ENCODE results near the gene MYRIP.
A peak's percentile ranks its signal among the peaks of the same experiment; 100 is the strongest.
"Not testable (repeated sequence)": the region's sequence is repeated elsewhere in the genome, so short reads cannot be mapped to it uniquely, and the experiment has no call there.

MYRIP gene

DNA sequence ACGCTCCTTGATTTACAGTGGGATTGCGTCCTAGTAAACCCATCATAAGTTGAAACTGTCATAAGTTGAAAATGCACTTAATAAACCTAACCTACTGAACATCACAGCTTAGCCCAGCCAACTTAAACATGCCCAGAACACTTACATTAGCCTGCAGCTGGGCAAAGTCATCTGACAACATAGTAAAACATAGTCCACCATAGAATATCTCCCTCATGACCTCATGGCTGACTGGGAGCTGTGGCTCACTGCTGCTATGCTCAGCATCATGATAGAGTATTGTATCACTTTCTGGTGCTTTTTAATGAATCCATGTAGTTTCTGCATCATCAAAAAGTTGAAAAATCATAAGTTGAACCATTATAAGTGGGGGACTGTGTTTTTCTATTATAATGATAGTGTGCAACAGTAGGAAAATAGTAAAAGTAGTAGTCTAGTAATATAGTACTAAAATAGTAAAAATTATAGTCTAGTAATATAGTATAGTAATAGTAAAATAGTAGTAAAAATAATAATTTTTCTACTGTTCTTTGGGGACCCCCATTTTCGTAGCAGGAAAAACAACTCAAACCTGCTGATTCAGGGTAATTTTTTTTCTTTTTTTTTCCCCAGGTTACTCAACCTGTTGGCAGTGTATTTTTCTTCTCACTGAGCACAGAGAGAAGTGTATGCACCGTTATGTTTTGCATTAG, 233.5 kb downstream of the MYRIP start:
- DNase-seq (ENCODE audit: low read depth): peak; percentile 33

DNA sequence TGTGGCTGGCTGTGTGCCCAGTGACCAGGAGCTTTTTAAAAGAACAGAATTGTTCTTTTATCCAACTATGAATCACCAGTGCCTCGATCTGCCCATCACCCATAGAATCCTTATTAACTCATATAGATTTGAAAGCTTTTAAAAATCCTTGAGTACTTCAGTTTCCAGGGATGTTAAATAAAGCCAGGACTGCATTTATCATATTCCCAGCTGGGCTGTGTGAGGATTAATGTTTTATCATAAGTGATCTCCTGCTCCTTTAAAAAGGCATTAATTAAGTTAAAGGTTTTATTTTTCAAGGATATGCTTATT, 234.0 kb downstream of the MYRIP start:
- peak; percentile 70 for DNase-seq (ENCODE audit: low read depth)

DNA sequence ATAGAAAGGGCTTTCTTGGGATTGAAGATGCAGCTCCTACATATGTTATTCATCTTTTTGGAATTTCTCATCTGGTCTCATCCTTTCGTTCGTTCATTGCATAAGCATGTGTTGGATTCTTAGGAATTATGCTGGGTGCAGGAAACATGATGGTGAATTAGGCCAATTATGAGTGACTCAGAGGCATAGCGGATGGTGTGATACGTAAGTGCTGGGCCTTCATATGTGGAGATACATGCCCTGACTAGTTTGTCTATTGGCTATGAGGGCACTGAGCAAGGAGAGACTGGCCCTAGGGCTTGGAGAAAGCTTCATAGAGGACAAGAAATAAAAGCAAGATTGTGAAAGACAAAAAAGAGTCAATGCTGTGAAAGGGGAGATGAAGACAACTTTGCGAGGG, 235.1 kb downstream of the MYRIP start:
- peak; percentile 89 for DNase-seq (ENCODE audit: low read depth)

- DNase-seq (ENCODE audit: low read depth): no peak
Measured at GRCh38 chr3:40045051-40045450, 235.6 kb downstream of the MYRIP start.

DNA sequence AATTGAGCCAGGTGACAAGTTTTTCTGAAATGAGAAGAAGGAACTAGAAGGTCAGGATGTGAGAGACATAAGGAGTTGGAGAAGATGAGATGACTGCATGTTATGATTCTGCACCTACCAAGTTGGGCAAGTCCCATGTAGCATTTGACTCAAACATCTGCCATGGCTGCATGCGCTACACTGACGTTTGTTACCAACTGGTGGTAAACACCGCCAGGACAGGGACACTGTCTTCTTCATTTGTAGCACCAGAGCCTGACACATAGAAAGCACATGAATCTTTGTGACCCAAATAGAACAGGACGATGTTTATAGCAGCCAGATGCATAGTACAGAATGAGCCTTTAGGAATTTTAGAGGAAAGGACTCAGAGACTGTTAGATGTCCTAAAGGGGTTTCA, 236.7 kb downstream of the MYRIP start:
- DNase-seq (ENCODE audit: low read depth): no peak

DNA sequence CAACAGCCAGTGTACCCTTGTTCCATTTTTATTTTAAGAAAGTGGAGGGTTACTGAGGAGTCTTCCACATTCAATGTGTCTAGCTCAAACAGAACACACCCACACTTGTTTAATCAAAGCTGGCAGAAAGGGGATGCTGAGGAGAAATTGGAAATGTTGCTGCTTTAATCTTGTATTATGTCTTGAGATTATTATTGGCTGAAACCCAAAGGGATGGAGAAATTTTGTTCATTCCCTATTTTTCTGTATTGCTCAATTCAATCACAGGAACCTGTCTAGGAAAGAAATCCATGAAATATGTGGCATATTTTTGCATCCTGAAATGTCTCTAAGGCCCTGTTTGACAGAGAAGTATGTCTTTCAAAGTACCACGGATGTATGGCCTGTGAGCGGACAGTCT, 238.0 kb downstream of the MYRIP start:
- DNase-seq (ENCODE audit: low read depth): no peak

- no peak for DNase-seq (ENCODE audit: low read depth)
Measured at GRCh38 chr3:40053663-40054062, 244.3 kb downstream of the MYRIP start.

DNA sequence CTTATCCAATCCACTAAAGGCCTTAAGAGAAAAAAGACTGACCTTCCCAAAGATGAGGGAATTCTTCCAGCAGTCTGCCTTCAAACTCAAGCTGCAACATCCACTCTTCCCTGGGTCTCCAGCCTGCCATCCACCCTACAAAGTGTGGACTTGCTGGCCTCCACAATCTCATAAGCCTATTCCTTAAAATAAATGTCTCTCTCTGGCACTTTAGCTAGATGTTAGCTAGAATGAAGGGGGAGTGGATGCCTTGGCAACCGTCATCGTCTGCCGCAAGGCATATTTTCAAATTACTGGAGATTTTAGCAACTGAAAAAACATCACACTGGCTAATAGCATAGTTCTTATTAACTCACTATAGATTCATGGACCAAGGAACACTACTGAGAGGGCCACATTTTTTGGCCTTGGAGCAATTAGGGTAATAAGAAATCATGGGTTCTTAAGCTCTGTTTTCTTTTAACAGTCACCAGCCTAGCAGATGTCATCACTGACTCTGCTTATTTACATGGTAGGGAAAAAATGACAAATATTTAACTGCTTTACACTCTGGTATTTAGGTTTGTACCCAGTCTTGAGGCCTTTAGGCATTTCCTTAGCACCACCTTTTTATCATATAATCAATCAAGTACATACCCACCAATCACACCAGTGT, 245.3 kb downstream of the MYRIP start:
- DNase-seq (ENCODE audit: low read depth): peak; percentile 32

- DNase-seq (ENCODE audit: low read depth): peak; percentile 29
Measured at GRCh38 chr3:40055361-40055760, 246.0 kb downstream of the MYRIP start.

GRCh38 chr3:40055956-40056355, 246.5 kb downstream of the MYRIP start:
- no peak for DNase-seq (ENCODE audit: low read depth)

DNA sequence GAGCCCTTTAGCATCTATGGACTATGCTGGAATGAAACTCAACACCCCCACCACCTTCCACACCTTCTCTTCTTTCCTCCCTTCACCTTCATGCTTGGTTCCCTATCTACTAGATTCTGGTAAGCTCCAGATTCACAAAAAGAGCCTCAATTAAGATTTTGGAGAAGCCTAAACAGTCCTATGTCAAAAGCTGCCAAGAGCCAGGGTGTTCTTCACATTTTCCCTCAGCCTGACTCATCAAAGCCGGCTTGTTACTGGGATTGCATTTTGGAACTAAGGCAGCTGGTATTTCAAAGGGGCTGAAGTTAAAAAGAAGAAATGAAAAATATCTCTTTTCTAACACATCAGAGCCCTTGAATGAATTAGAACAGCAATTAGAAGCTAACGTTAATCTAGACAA, 247.7 kb downstream of the MYRIP start:
- no peak for DNase-seq (ENCODE audit: low read depth)

GRCh38 chr3:40057786-40058185, 248.4 kb downstream of the MYRIP start:
- peak; percentile 17 for DNase-seq (ENCODE audit: low read depth)

DNA sequence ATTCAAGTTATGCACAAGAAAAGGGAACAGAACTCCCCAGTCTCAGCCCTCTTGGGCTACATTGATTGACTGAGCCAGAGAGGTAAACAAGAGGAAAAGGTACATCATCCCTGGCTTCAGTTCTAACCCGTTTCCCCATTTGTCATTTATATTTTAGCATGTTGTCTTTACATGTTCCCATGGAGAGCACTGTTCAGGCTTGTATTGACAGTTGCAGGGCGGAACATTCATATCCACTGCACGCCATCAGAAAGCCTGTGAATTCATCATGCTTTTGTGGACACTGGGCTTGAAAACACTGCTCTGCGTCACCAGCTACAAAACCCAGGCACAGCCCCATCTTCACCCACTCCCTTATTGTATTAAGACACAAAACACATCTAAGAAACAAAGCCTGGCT, 259.2 kb downstream of the MYRIP start:
- DNase-seq (ENCODE audit: low read depth): no peak

DNA sequence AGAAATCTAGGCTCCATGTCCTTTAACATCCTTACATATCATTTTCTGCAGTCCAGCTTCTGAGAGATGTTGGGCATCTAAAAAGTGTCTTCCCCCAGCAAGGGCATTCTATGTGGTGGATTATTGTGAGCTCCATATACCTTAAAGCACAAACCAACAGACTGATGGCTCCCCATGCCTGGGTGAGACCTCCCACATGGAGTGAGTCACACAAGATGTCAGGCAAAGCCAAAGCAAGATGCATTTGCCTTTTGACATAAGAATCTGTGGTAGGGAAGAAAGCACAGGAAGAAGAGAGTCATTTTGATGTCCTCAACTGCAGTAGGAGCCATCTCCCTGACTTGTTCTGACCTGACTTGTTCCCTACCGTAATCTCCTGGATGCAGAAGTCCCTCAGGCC, 261.4 kb downstream of the MYRIP start:
- no peak for DNase-seq (ENCODE audit: low read depth)

DNA sequence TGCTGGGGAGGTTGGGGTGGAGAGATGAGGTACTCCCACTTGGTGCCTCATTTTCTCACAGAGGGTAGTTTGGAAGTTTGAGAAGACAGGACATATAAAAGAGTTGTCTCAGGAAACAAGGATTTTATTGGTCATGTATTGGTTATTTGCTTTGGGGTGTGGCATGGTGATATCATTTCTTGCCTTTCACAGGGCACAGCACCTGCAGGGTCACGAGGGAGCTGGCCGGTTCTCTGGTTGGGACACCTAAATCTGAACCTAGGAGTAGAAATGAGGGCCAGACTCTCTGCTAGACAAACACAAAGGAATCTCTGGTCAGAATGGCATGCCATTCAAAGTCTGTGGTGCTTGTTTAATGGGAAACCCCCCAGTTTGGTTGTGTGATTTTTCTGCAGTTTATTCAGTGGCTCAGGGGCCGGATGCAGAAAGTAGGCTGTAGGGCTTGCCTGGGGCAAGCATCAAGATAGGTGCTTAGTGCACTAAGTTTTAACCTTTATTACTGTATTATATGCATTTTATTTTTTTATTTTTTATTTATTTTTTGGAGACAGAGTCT, 262.4 kb downstream of the MYRIP start:
- DNase-seq (ENCODE audit: low read depth): no peak

GRCh38 chr3:40073310-40074007, 264.1 kb downstream of the MYRIP start:
- DNase-seq (ENCODE audit: low read depth): peak; percentile 18

DNA sequence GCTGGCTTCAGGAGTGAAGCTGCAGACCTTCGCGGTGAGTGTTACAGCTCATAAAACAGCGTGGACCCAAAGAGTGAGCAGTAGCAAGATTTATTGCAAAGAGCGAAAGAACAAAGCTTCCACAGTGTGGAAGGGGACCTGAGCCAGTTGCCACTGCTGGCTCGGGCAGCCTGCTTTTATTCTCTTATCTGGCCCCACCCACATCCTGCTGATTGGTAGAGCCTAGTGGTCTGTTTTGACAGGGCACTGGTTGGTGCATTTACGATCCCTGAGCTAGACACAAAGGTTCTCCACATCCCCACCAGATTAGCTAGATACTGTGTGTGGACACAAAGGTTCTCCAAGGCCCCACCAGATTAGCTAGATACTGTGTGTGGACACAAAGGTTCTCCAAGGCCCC, 267.7 kb downstream of the MYRIP start:
- not testable (repeated sequence) for DNase-seq (ENCODE audit: low read depth)

- not testable (repeated sequence) for DNase-seq (ENCODE audit: low read depth)
Measured at GRCh38 chr3:40077828-40078492, 268.6 kb downstream of the MYRIP start.

- no peak for DNase-seq (ENCODE audit: low read depth)
Measured at GRCh38 chr3:40078590-40078989, 269.2 kb downstream of the MYRIP start.

- peak; percentile 67 for DNase-seq (ENCODE audit: low read depth)
Measured at GRCh38 chr3:40079203-40079846, 269.9 kb downstream of the MYRIP start.

DNA sequence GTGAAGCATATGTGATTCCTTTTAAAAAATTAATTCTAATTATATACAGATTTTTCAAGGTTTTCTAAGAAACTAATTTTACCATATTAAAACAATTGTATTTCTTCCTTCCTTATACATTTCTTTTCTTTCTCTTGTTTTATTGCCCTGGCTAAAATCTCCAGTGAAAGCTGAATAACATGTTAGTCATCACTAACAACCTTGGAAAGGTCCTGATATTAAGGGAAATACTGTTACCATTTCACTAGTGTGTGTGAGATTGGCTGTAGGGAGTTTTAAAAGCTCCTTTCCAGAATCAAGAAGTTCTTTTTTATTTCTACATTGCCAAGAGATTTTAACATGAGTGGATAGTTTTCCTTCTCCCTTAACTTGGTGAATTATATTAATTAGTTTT, 270.4 kb downstream of the MYRIP start:
- DNase-seq (ENCODE audit: low read depth): peak; percentile 53

DNA sequence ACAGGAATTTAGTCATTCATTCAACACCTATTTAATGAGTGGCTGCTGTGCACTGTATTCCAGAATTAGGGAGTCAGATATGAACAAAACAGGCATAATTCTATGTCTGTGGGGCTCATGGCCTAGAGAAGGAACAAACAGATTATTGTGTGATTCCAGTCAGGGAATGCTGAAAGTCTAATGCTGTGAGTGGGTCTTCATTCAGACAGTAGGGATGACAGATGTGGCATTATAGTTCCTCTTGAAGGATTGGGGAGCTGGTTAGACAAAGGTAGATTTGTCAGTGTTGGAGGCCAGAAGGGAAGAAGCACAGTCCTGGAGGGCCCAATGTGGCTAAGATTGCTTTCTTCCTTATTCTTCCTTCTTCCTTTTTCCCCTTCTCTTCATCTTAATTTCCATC, 273.7 kb downstream of the MYRIP start:
- DNase-seq (ENCODE audit: low read depth): no peak
